GM12891 (cell line): Measurements from ENCODE around the gene ITPR3.

Source experiments
- DNase-seq: peaks from one replicate; pipeline ENCODE4 v3.0.0; 2011; ENCODE audit warnings: low spot score; ENCODE audit not compliant: insufficient read length
- FAIRE-seq: peaks from 2 replicates; lab custom pipeline; 2011; peaks lifted over from hg19 to GRCh38; lab: Jason Lieb, UNC
- PAX5 ChIP-seq: IDR thresholded peaks from 2 replicates; pipeline ENCODE4 v1.6.1; 2011; ENCODE audit warnings: low read length, moderate library complexity, mild to moderate bottlenecking; ENCODE audit not compliant: insufficient read depth, severe bottlenecking
- POLR2A ChIP-seq: IDR thresholded peaks from 2 replicates; pipeline ENCODE4 v1.6.1; 2011; ENCODE audit warnings: low read depth, low read length, control low read depth
- POLR2AphosphoS5 ChIP-seq: IDR thresholded peaks from 2 replicates; pipeline ENCODE4 v1.6.1; 2011; ENCODE audit warnings: low read depth, low read length, control low read depth
- POU2F2 ChIP-seq: IDR thresholded peaks from 2 replicates; pipeline ENCODE4 v1.6.1; 2011; ENCODE audit warnings: low read depth, mild to moderate bottlenecking, control low read depth, low read length, moderate library complexity
- SPI1 ChIP-seq: IDR thresholded peaks from 2 replicates; pipeline ENCODE4 v1.6.1; 2011; ENCODE audit warnings: low read depth, low read length, control low read depth
- TAF1 ChIP-seq: IDR thresholded peaks from 2 replicates; pipeline ENCODE4 v1.6.1; 2011; ENCODE audit warnings: low read depth, low read length, control low read depth

ITPR3 gene

DNA sequence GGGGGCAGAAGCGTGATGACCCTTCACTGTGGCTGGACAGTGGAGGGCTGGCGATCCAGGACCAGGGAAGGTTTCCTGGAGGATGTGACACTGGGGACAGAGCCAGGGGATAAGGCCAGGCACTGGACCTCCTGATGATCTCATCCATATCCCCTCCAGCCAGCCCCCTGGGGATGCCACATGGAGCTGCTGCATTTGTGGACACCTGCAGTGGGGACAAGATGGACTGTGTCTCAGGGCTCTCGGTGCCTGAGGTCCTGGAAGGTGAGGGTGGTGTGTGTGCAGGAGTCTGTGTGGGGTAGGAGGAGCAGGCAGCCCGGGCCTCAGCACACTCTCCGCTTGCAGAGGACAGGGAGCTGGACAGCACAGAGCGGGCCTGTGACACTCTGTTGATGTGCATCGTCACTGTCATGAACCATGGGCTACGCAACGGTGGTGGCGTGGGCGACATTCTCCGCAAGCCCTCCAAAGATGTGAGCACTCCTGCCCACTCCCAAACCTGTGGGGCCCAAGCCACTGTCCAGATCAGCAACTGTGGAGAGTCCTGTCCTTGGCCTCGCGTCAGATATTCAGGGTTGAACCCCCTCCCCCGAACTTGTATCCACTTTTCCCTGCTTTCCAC, 70.4 kb downstream of the ITPR3 start:
- FAIRE-seq: no peak

DNA sequence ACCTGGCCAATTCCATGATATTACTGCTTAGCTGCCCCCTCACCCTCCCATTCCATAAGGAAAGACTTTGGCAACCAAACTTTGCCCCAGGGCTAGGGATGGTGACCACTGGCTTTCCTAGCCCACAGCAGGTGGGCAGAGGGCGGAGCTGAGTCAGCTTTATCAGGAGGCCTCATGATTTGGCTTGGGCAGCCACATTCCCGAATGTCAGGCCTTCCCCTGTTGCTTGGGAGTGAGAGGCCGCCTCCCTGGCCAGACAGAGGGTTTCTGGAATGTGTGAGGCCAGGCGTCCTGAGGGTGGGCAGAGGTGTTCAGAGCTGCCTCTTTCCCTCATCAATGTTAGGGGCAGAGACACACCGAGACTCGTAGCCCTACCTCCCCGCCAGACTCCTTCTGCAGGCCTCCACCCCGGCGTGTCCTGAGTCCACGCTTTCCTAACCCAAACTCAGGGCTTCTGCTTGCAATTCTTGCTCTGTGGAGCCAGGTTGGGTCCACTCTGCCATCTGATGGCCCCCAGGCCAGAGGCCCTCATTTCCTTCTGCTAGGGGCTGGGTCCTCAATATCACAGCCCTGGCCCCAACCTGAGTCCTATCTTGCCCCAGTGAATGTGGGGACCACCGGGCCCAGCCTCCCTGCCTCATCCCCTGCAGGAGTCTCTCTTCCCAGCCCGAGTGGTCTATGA, 71.1 kb downstream of the ITPR3 start:
- DNase-seq (no peak), FAIRE-seq (no peak)
- TF ChIP-seq SPI1 (no peak), POLR2A (no peak), TAF1 (no peak), POLR2AphosphoS5 (no peak), PAX5 (no peak), POU2F2 (no peak)

More for the DNA sequence above, 70.4 kb downstream of the ITPR3 start:
- no peak for TF ChIP-seq POLR2A
- TF ChIP-seq POLR2AphosphoS5: no peak
- TF ChIP-seq POU2F2: no peak
- TF ChIP-seq TAF1: no peak
- TF ChIP-seq SPI1: no peak
- TF ChIP-seq PAX5: no peak
- no peak for DNase-seq

DNA sequence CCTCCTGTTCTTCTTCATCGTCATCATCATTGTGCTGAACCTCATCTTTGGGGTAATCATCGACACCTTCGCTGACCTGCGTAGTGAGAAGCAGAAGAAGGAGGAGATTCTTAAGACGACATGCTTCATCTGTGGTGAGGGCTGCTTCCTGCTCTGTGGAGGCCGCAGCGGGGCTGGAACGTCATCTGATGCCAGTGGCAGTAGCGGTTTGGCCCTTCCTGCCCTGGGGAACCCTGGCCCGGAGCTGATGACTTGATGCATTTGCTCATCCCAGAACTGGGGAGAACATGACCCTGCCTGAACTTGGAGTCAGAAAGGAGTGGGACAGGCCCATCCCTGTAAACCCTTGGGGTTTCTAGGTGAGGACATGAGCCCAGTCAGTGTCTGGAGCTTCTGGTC, 71.6 kb downstream of the ITPR3 start:
- FAIRE-seq: peak; percentile 97
- DNase-seq: no peak
- TF ChIP-seq POU2F2 (no peak), PAX5 (no peak), POLR2A (no peak), SPI1 (no peak), POLR2AphosphoS5 (no peak), TAF1 (no peak)

GRCh38 chr6:33693186-33694105, 72.3 kb downstream of the ITPR3 start:
- DNase-seq (no peak), FAIRE-seq (no peak)
- TF ChIP-seq POLR2A (no peak), POU2F2 (0 out of 2 replicates have a peak, but pooled peaks have one; percentile 11), SPI1 (no peak)

DNA sequence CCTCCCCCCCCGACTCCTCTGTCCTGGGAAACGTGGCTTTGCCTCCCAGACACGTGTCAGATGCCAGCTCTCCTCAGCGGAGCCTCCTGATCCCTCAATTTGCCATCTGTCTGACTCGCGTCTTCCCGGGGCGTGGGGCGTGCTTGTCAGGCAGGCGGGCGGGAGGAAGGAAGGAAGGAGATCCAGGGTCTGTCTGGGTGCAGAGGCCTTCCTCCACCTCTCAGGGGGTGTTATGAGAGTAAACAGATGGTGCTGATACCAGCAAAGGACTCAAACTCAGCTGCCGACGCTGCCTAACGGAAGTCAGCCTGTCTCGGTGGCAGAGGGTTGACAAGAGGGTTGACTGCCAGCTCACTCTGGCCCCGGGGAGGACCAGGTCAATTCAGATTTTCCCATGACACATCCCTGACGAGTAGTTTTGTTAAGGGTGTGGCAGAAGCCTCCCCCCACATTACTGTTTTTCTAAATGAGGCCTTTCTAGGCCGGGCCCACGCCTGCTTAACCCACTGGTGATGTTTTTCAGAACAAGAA, 73.3 kb downstream of the ITPR3 start:
- DNase-seq: no peak
- FAIRE-seq: peak; percentile 33
- TF ChIP-seq SPI1 (no peak), PAX5 (no peak), TAF1 (no peak), POLR2A (no peak), POU2F2 (no peak), POLR2AphosphoS5 (no peak)

- FAIRE-seq (no peak), DNase-seq (no peak)
- no peak for TF ChIP-seq PAX5
- no peak for TF ChIP-seq SPI1
- no peak for TF ChIP-seq TAF1
- TF ChIP-seq POLR2AphosphoS5: no peak
- no peak for TF ChIP-seq POU2F2
- no peak for TF ChIP-seq POLR2A
These were observed 73.9 kb downstream of the ITPR3 start for GRCh38 chr6:33694977-33695376.

- FAIRE-seq (no peak), DNase-seq (no peak)
- TF ChIP-seq POU2F2 (no peak), SPI1 (no peak), POLR2AphosphoS5 (no peak), POLR2A (no peak), TAF1 (no peak), PAX5 (no peak)
These were observed 74.3 kb downstream of the ITPR3 start for GRCh38 chr6:33695451-33695887.

DNA sequence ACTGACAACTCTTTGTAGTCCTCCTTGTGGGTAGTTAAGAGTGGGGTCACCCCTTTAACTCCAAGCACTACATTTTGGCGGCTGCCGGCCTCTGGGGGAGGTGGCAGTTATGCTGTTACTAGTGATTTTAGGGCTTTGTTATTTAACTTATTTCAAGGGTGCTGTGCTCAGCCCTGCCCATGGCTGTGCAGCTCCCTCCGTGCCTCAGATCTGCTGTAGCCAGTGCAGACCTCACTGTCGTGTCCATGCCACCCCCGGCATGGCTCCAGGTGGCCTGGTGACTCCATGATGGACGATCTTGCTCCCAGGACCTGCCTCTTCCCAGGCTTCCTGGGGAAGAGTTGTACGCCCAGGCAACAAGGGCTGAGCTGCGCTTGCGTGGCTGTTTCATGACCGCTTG, 75.0 kb downstream of the ITPR3 start:
- TF ChIP-seq POLR2AphosphoS5 (no peak), TAF1 (no peak), POU2F2 (no peak), POLR2A (no peak)
- no peak for DNase-seq
- FAIRE-seq: no peak
